ENCODE results near the gene NSMCE1.
A peak's percentile ranks its signal among the peaks of the same experiment; 100 is the strongest.
"Not testable (repeated sequence)": the region's sequence is repeated elsewhere in the genome, so short reads cannot be mapped to it uniquely, and the experiment has no call there.

NSMCE1 gene

GRCh38 chr16:27281243-27281642, 12.7 kb upstream of the NSMCE1 start:
- Histone ChIP-seq H3K27ac (ENCODE audit: low read length) (no peak overlapping the region), H3K27me3 (ENCODE audit: low read depth, low read length) (peaks cover 3% of the 10 kb centered on the region; the same call in 1 of the 2 replicates), H3K4me2 (ENCODE audit: low read length) (no peak overlapping the region), H3K36me3 (replicated peaks; ENCODE audit: low read depth, low read length) (no peaks in the 10 kb centered on the region), H3K4me1 (ENCODE audit: low read length) (peaks cover 27% of the 10 kb centered on the region), H2AFZ (ENCODE audit: low read depth, low read length) (no peak overlapping the region), H3K9ac (ENCODE audit: low read length) (no peak overlapping the region), H3K4me3 (ENCODE audit: low read length) (no peak overlapping the region), H3K79me2 (ENCODE audit: low read length) (no peaks in the 10 kb centered on the region), H3K9me3 (ENCODE audit: insufficient read depth, low read length) (no peaks in the 10 kb centered on the region), H4K20me1 (ENCODE audit: insufficient read depth, low read length) (no peaks in the 10 kb centered on the region)
- TF ChIP-seq CTCF (IDR thresholded peaks at IDR 0.05; ENCODE audit: low read depth, low read length) (no peak), EZH2phosphoT487 (IDR thresholded peaks at IDR 0.05; ENCODE audit: low read depth) (no peak)

GRCh38 chr16:27275394-27275793, 6.8 kb upstream of the NSMCE1 start:
- Histone ChIP-seq H3K36me3 (replicated peaks; ENCODE audit: low read depth, low read length) (no peaks in the 10 kb centered on the region), H3K9me3 (ENCODE audit: insufficient read depth, low read length) (no peaks in the 10 kb centered on the region), H2AFZ (ENCODE audit: low read depth, low read length) (no peak overlapping the region), H3K4me3 (ENCODE audit: low read length) (no peak overlapping the region), H3K4me2 (ENCODE audit: low read length) (peak overlapping the region; percentile 35), H3K79me2 (ENCODE audit: low read length) (no peaks in the 10 kb centered on the region), H3K27ac (ENCODE audit: low read length) (no peak overlapping the region), H3K27me3 (ENCODE audit: low read depth, low read length) (no peaks in the 10 kb centered on the region), H3K4me1 (ENCODE audit: low read length) (peaks cover 10% of the 10 kb centered on the region), H4K20me1 (ENCODE audit: insufficient read depth, low read length) (no peaks in the 10 kb centered on the region), H3K9ac (ENCODE audit: low read length) (no peak overlapping the region)
- TF ChIP-seq CTCF (IDR thresholded peaks at IDR 0.05; ENCODE audit: low read depth, low read length): no peak
- TF ChIP-seq EZH2phosphoT487 (IDR thresholded peaks at IDR 0.05; ENCODE audit: low read depth): no peak

- not testable (repeated sequence) for H3K79me2 ChIP-seq (ENCODE audit: low read length); H3K4me3 ChIP-seq (ENCODE audit: low read length); H3K9ac ChIP-seq (ENCODE audit: low read length); H4K20me1 ChIP-seq (ENCODE audit: insufficient read depth, low read length); H3K27me3 ChIP-seq (ENCODE audit: low read depth, low read length); H3K4me2 ChIP-seq (ENCODE audit: low read length); H2AFZ ChIP-seq (ENCODE audit: low read depth, low read length); H3K9me3 ChIP-seq (ENCODE audit: insufficient read depth, low read length); H3K36me3 ChIP-seq (replicated peaks; ENCODE audit: low read depth, low read length); H3K27ac ChIP-seq (ENCODE audit: low read length)
- peaks cover 14% of the 10 kb centered on the region for H3K4me1 ChIP-seq (ENCODE audit: low read length)
Observed at GRCh38 chr16:27274424-27274874, 5.9 kb upstream of the NSMCE1 start.

GRCh38 chr16:27273670-27274423, 5.3 kb upstream of the NSMCE1 start:
- no peak overlapping the region for H3K9ac ChIP-seq (ENCODE audit: low read length)
- no peak overlapping the region for H3K4me3 ChIP-seq (ENCODE audit: low read length)
- H2AFZ ChIP-seq (ENCODE audit: low read depth, low read length): no peak overlapping the region
- TF ChIP-seq EZH2phosphoT487 (IDR thresholded peaks at IDR 0.05; ENCODE audit: low read depth): no peak
- TF ChIP-seq CTCF (IDR thresholded peaks at IDR 0.05; ENCODE audit: low read depth, low read length): no peak
- H3K4me2 ChIP-seq (ENCODE audit: low read length): no peak overlapping the region
- peaks cover 5% of the 10 kb centered on the region for H3K36me3 ChIP-seq (replicated peaks; ENCODE audit: low read depth, low read length)
- no peaks in the 10 kb centered on the region for H4K20me1 ChIP-seq (ENCODE audit: insufficient read depth, low read length)
- no peaks in the 10 kb centered on the region for H3K27me3 ChIP-seq (ENCODE audit: low read depth, low read length)
- peaks cover 9% of the 10 kb centered on the region; the same call in 1 of the 2 replicates for H3K79me2 ChIP-seq (ENCODE audit: low read length)
- peaks cover 17% of the 10 kb centered on the region for H3K4me1 ChIP-seq (ENCODE audit: low read length)
- H3K9me3 ChIP-seq (ENCODE audit: insufficient read depth, low read length): 0 out of 2 replicates have a peak, but pooled peaks cover 5% of the 10 kb centered on the region
- H3K27ac ChIP-seq (ENCODE audit: low read length): no peak overlapping the region
